ENCODE measurements around the gene ITPKB. TPM values are rescaled to one million over a fixed set of nuclear protein-coding genes. Genes with fewer than 3 reads are reported as not detected.
A peak's percentile ranks its signal among the peaks of the same experiment; 100 is the strongest.

Gene ITPKB
- total RNA-seq, 5 donors from 2014 or later (not counting 1 experiment from before 2014, with no cell fraction given), result 153 to 351 (median 179) TPM

- Histone ChIP-seq H3K36me3 (ENCODE audit: control insufficient read depth in 2 of 2, extremely low read depth in 1 of 2, insufficient read depth in 1 of 2, low read length in 1 of 2) (peaks cover 15 to 95% of the 10 kb centered on the region in 2 donors), H3K4me1 (ENCODE audit: control insufficient read depth in 1 of 2, extremely low read depth in 1 of 2, insufficient read depth in 2 of 2, low read length in 2 of 2) (peaks cover 29 to 75% of the 10 kb centered on the region in 2 experiments), H3K27me3 (replicated peaks in 1 of 2; ENCODE audit: control insufficient read depth in 2 of 2, extremely low read depth in 1 of 2, insufficient read depth in 2 of 2, low read length in 1 of 2) (no peaks in the 10 kb centered on the region), H3K27ac (ENCODE audit: low read length) (no peak overlapping the region), H3K4me3 (ENCODE audit: control insufficient read depth in 1 of 2, extremely low read depth in 1 of 2, low read length in 1 of 2) (no peak overlapping the region), H3K9me3 (no peaks in the 10 kb centered on the region)
- no peaks in the 10 kb centered on the region for H3K9me3 Mint-ChIP-seq
- DNase-seq (no peak), ATAC-seq (replicated peaks in 1 of 4) (no peak)
- CTCF ChIA-PET, result interaction anchor here in 1 of 2 donors (0.9 to 1.1 kb wide), 2 partner anchors 49 to 57 kb away, joined by 3 to 4 read pairs; no protein-coding TSS in a partner anchor
- peaks cover 38% of the 10 kb centered on the region for H3K36me3 Mint-ChIP-seq
- peak overlapping the region; percentile 65 to 74 for H3K27ac Mint-ChIP-seq
- H3K4me3 Mint-ChIP-seq, result no peak overlapping the region
- POLR2A ChIA-PET, result no interaction called here
- H3K4me1 Mint-ChIP-seq, result peaks cover 54 to 76% (median 55%) of the 10 kb centered on the region in 3 donors
- WGBS (ENCODE audit: insufficient coverage), result 94% methylated on average over 10 of the region's 10 CpGs
- H3K27me3 Mint-ChIP-seq, result no peaks in the 10 kb centered on the region
Measured at GRCh38 chr1:226638001-226638601, 101.0 kb downstream of the ITPKB start.

- Mint-ChIP-seq H3K27me3 (no peaks in the 10 kb centered on the region), H3K4me1 (peaks cover 58 to 78% (median 61%) of the 10 kb centered on the region in 3 donors), H3K4me3 (no peak overlapping the region), H3K27ac (peak overlapping the region; percentile 65 to 74), H3K36me3 (peaks cover 46% of the 10 kb centered on the region), H3K9me3 (no peaks in the 10 kb centered on the region)
- Histone ChIP-seq H3K4me3 (ENCODE audit: control insufficient read depth in 1 of 2, extremely low read depth in 1 of 2, low read length in 1 of 2) (no peak overlapping the region), H3K9me3 (no peaks in the 10 kb centered on the region), H3K4me1 (ENCODE audit: control insufficient read depth in 1 of 2, extremely low read depth in 1 of 2, insufficient read depth in 2 of 2, low read length in 2 of 2) (peaks cover 31 to 73% of the 10 kb centered on the region in 2 experiments), H3K27ac (ENCODE audit: low read length) (no peak overlapping the region), H3K27me3 (replicated peaks in 1 of 2; ENCODE audit: control insufficient read depth in 2 of 2, extremely low read depth in 1 of 2, insufficient read depth in 2 of 2, low read length in 1 of 2) (no peaks in the 10 kb centered on the region), H3K36me3 (ENCODE audit: control insufficient read depth in 2 of 2, extremely low read depth in 1 of 2, insufficient read depth in 1 of 2, low read length in 1 of 2) (peaks cover 10 to 95% of the 10 kb centered on the region in 2 donors)
- DNase-seq (no peak), ATAC-seq (replicated peaks in 1 of 4) (no peak)
- ChIA-PET CTCF (interaction anchor here in 1 of 2 donors (0.9 to 1.1 kb wide), 2 partner anchors 50 to 57 kb away, joined by 3 to 4 read pairs; no protein-coding TSS in a partner anchor), POLR2A (no interaction called here)
- 90% methylated on average over 25 of the region's 29 CpGs for WGBS (ENCODE audit: insufficient coverage)
Measured at GRCh38 chr1:226637147-226637935, 101.7 kb downstream of the ITPKB start.

GRCh38 chr1:226636847-226637096, 102.3 kb downstream of the ITPKB start:
- no peaks in the 10 kb centered on the region for H3K27me3 Mint-ChIP-seq
- no peaks in the 10 kb centered on the region for H3K9me3 Mint-ChIP-seq
- peak overlapping the region; percentile 65 to 74 for H3K27ac Mint-ChIP-seq
- H3K9me3 ChIP-seq, result no peaks in the 10 kb centered on the region
- 87% methylated on average over 1 of the region's 1 CpG for whole genome bisulfite sequencing (ENCODE audit: insufficient coverage)
- no peak overlapping the region for H3K4me3 Mint-ChIP-seq
- DNase-seq, result no peak
- H3K36me3 Mint-ChIP-seq, result peaks cover 50% of the 10 kb centered on the region
- ChIA-PET CTCF (no interaction called here), POLR2A (no interaction called here)
- ATAC-seq (replicated peaks in 1 of 4), result no peak
- H3K4me3 ChIP-seq (ENCODE audit: control insufficient read depth in 1 of 2, extremely low read depth in 1 of 2, low read length in 1 of 2), result no peak overlapping the region
- H3K4me1 ChIP-seq (ENCODE audit: control insufficient read depth in 1 of 2, extremely low read depth in 1 of 2, insufficient read depth in 2 of 2, low read length in 2 of 2), result peaks cover 31 to 69% of the 10 kb centered on the region in 2 experiments
- H3K4me1 Mint-ChIP-seq, result peaks cover 62 to 77% (median 67%) of the 10 kb centered on the region in 3 donors
- no peak overlapping the region for H3K27ac ChIP-seq (ENCODE audit: low read length)
- no peaks in the 10 kb centered on the region for H3K27me3 ChIP-seq (replicated peaks in 1 of 2; ENCODE audit: control insufficient read depth in 2 of 2, extremely low read depth in 1 of 2, insufficient read depth in 2 of 2, low read length in 1 of 2)
- H3K36me3 ChIP-seq (ENCODE audit: control insufficient read depth in 2 of 2, extremely low read depth in 1 of 2, insufficient read depth in 1 of 2, low read length in 1 of 2), result peaks cover 7 to 95% of the 10 kb centered on the region in 2 donors

GRCh38 chr1:226635456-226635941, 103.6 kb downstream of the ITPKB start:
- Histone ChIP-seq H3K36me3 (ENCODE audit: control insufficient read depth in 2 of 2, extremely low read depth in 1 of 2, insufficient read depth in 1 of 2, low read length in 1 of 2) (peaks cover 12 to 88% of the 10 kb centered on the region in 2 donors), H3K4me1 (ENCODE audit: control insufficient read depth in 1 of 2, extremely low read depth in 1 of 2, insufficient read depth in 2 of 2, low read length in 2 of 2) (peaks cover 31 to 65% of the 10 kb centered on the region in 2 experiments), H3K4me3 (ENCODE audit: control insufficient read depth in 1 of 2, extremely low read depth in 1 of 2, low read length in 1 of 2) (peak overlapping the region in 1 of 2 donors; percentile 5), H3K9me3 (no peaks in the 10 kb centered on the region), H3K27ac (ENCODE audit: low read length) (peak overlapping the region; percentile 56), H3K27me3 (replicated peaks in 1 of 2; ENCODE audit: control insufficient read depth in 2 of 2, extremely low read depth in 1 of 2, insufficient read depth in 2 of 2, low read length in 1 of 2) (no peaks in the 10 kb centered on the region)
- no peaks in the 10 kb centered on the region for H3K9me3 Mint-ChIP-seq
- ChIA-PET POLR2A (interaction anchor here in 1 of 2 donors (0.5 to 1.0 kb wide), 4 partner anchors 18 to 222 kb away, joined by 3 to 6 read pairs (median 5); no protein-coding TSS in a partner anchor), CTCF (interaction anchor here (0.5 to 4.2 kb wide), 8 partner anchors 52 to 1618 kb away, joined by 3 to 26 read pairs (median 4); no protein-coding TSS in a partner anchor)
- DNase-seq (peak in 5 of 35 experiments; percentile 38 to 61 (median 50)), ATAC-seq (replicated peaks in 1 of 4) (peak; percentile 41 to 58 (median 54))
- 57% methylated on average over 5 of the region's 11 CpGs for WGBS (ENCODE audit: insufficient coverage)
- peaks cover 50% of the 10 kb centered on the region for H3K36me3 Mint-ChIP-seq
- H3K4me3 Mint-ChIP-seq, result peak overlapping the region; percentile 37 to 92 (median 45)
- no peaks in the 10 kb centered on the region for H3K27me3 Mint-ChIP-seq
- peaks cover 61 to 77% (median 65%) of the 10 kb centered on the region in 3 donors for H3K4me1 Mint-ChIP-seq
- H3K27ac Mint-ChIP-seq, result peak overlapping the region; percentile 74 to 95

- ATAC-seq (replicated peaks in 1 of 4), result peak in 2 of 4 experiments; percentile 2 to 7
- Mint-ChIP-seq H3K4me3 (peak overlapping the region; percentile 37 to 92 (median 45)), H3K27ac (peak overlapping the region; percentile 74 to 95), H3K36me3 (peaks cover 52% of the 10 kb centered on the region), H3K27me3 (no peaks in the 10 kb centered on the region), H3K9me3 (no peaks in the 10 kb centered on the region), H3K4me1 (peaks cover 60 to 72% (median 69%) of the 10 kb centered on the region in 3 donors)
- no peak for DNase-seq
- ChIA-PET POLR2A (interaction anchor here (0.5 to 1.0 kb wide), 4 partner anchors 17 to 111 kb away, joined by 4 to 6 read pairs (median 6); no protein-coding TSS in a partner anchor), CTCF (interaction anchor here (0.9 to 4.2 kb wide), 7 partner anchors 53 to 193 kb away, joined by 4 to 26 read pairs (median 5); no protein-coding TSS in a partner anchor)
- Histone ChIP-seq H3K4me3 (ENCODE audit: control insufficient read depth in 1 of 2, extremely low read depth in 1 of 2, low read length in 1 of 2) (no peak overlapping the region), H3K36me3 (ENCODE audit: control insufficient read depth in 2 of 2, extremely low read depth in 1 of 2, insufficient read depth in 1 of 2, low read length in 1 of 2) (peaks cover 12 to 88% of the 10 kb centered on the region in 2 donors), H3K27me3 (replicated peaks in 1 of 2; ENCODE audit: control insufficient read depth in 2 of 2, extremely low read depth in 1 of 2, insufficient read depth in 2 of 2, low read length in 1 of 2) (no peaks in the 10 kb centered on the region), H3K9me3 (no peaks in the 10 kb centered on the region), H3K27ac (ENCODE audit: low read length) (peak overlapping the region; percentile 56), H3K4me1 (ENCODE audit: control insufficient read depth in 1 of 2, extremely low read depth in 1 of 2, insufficient read depth in 2 of 2, low read length in 2 of 2) (peaks cover 31 to 62% of the 10 kb centered on the region in 2 experiments)
- WGBS (ENCODE audit: insufficient coverage), result 84% methylated on average over 17 of the region's 22 CpGs
Measured at GRCh38 chr1:226634611-226635246, 104.4 kb downstream of the ITPKB start.

Measured in T-cell (primary cell).